ENCODE data around the gene PHB1. TPM values are rescaled to one million over a fixed set of nuclear protein-coding genes. Genes with fewer than 3 reads are reported as not detected.
A peak's percentile ranks its signal among the peaks of the same experiment; 100 is the strongest.

PHB1 gene
- total RNA-seq, 2 donors from 2014 or later = 134 to 301 TPM

GRCh38 chr17:49444384-49444783, 29.7 kb upstream of the PHB1 start:
- Mint-ChIP-seq H3K36me3 (no peaks in the 10 kb centered on the region), H3K9me3 (no peaks in the 10 kb centered on the region), H3K27ac (no peak overlapping the region)
- DNase-seq (ENCODE audit: low spot score in 2 of 2) (no peak), ATAC-seq (no peak)

- Mint-ChIP-seq H3K9me3 (no peaks in the 10 kb centered on the region), H3K27ac (no peak overlapping the region), H3K36me3 (no peaks in the 10 kb centered on the region)
- DNase-seq (ENCODE audit: low spot score in 2 of 2) (no peak), ATAC-seq (no peak)
These were observed 29.2 kb upstream of the PHB1 start for GRCh38 chr17:49443862-49444261.

GRCh38 chr17:49442041-49442440, 27.4 kb upstream of the PHB1 start:
- DNase-seq (ENCODE audit: low spot score in 2 of 2) (no peak), ATAC-seq (no peak)
- H3K36me3 Mint-ChIP-seq = no peaks in the 10 kb centered on the region
- H3K9me3 Mint-ChIP-seq = no peaks in the 10 kb centered on the region
- no peak overlapping the region for H3K27ac Mint-ChIP-seq

GRCh38 chr17:49441578-49441977, 26.9 kb upstream of the PHB1 start:
- Mint-ChIP-seq H3K27ac (no peak overlapping the region), H3K36me3 (no peaks in the 10 kb centered on the region), H3K9me3 (no peaks in the 10 kb centered on the region)
- ATAC-seq (no peak), DNase-seq (ENCODE audit: low spot score in 2 of 2) (no peak)

GRCh38 chr17:49440581-49440980, 25.9 kb upstream of the PHB1 start:
- DNase-seq (ENCODE audit: low spot score in 2 of 2) (no peak), ATAC-seq (no peak)
- Mint-ChIP-seq H3K27ac (no peak overlapping the region), H3K9me3 (no peaks in the 10 kb centered on the region), H3K36me3 (no peaks in the 10 kb centered on the region)

- no peaks in the 10 kb centered on the region for H3K9me3 Mint-ChIP-seq
- no peaks in the 10 kb centered on the region for H3K36me3 Mint-ChIP-seq
- DNase-seq (ENCODE audit: low spot score in 2 of 2) = no peak
These were observed 25.2 kb upstream of the PHB1 start for GRCh38 chr17:49439673-49440571.

GRCh38 chr17:49439305-49439672, 24.6 kb upstream of the PHB1 start:
- ATAC-seq (no peak), DNase-seq (ENCODE audit: low spot score in 2 of 2) (no peak)
- Mint-ChIP-seq H3K27ac (no peak overlapping the region), H3K36me3 (no peaks in the 10 kb centered on the region), H3K9me3 (no peaks in the 10 kb centered on the region)

More at GRCh38 chr17:49439673-49440571, 25.2 kb upstream of the PHB1 start:
- H3K27ac Mint-ChIP-seq = no peak overlapping the region
- ATAC-seq = no peak

GRCh38 chr17:49438436-49439278, 24.0 kb upstream of the PHB1 start:
- Mint-ChIP-seq H3K36me3 (no peaks in the 10 kb centered on the region), H3K27ac (no peak overlapping the region), H3K9me3 (no peaks in the 10 kb centered on the region)
- ATAC-seq = no peak
- no peak for DNase-seq (ENCODE audit: low spot score in 2 of 2)

GRCh38 chr17:49437696-49438435, 23.2 kb upstream of the PHB1 start:
- no peak for DNase-seq (ENCODE audit: low spot score in 2 of 2)
- H3K36me3 Mint-ChIP-seq = no peaks in the 10 kb centered on the region
- H3K27ac Mint-ChIP-seq = no peak overlapping the region
- ATAC-seq = no peak
- no peaks in the 10 kb centered on the region for H3K9me3 Mint-ChIP-seq

- Mint-ChIP-seq H3K36me3 (no peaks in the 10 kb centered on the region), H3K27ac (no peak overlapping the region), H3K9me3 (no peaks in the 10 kb centered on the region)
- no peak for DNase-seq (ENCODE audit: low spot score in 2 of 2)
- no peak for ATAC-seq
These were observed 21.5 kb upstream of the PHB1 start for GRCh38 chr17:49436174-49436573.

- no peaks in the 10 kb centered on the region for H3K9me3 Mint-ChIP-seq
- DNase-seq (ENCODE audit: low spot score in 2 of 2) (no peak), ATAC-seq (no peak)
- H3K27ac Mint-ChIP-seq = no peak overlapping the region
- no peaks in the 10 kb centered on the region for H3K36me3 Mint-ChIP-seq
These were observed 21.0 kb upstream of the PHB1 start for GRCh38 chr17:49435671-49436029.

GRCh38 chr17:49434821-49435670, 20.4 kb upstream of the PHB1 start:
- no peaks in the 10 kb centered on the region for H3K36me3 Mint-ChIP-seq
- peak in 1 of 2 donors; percentile 68 for DNase-seq (ENCODE audit: low spot score in 2 of 2)
- no peaks in the 10 kb centered on the region for H3K9me3 Mint-ChIP-seq
- ATAC-seq = peak; percentile 67
- H3K27ac Mint-ChIP-seq = no peak overlapping the region

- DNase-seq (ENCODE audit: low spot score in 2 of 2) (no peak), ATAC-seq (no peak)
- Mint-ChIP-seq H3K27ac (no peak overlapping the region), H3K36me3 (no peaks in the 10 kb centered on the region), H3K9me3 (no peaks in the 10 kb centered on the region)
These were observed 18.5 kb upstream of the PHB1 start for GRCh38 chr17:49433000-49433694.

GRCh38 chr17:49431743-49432142, 17.1 kb upstream of the PHB1 start:
- Mint-ChIP-seq H3K36me3 (no peaks in the 10 kb centered on the region), H3K27ac (no peak overlapping the region), H3K9me3 (no peaks in the 10 kb centered on the region)
- DNase-seq (ENCODE audit: low spot score in 2 of 2) (peak in 1 of 2 donors; percentile 48), ATAC-seq (no peak)

- Mint-ChIP-seq H3K9me3 (peaks cover 5 to 8% of the 10 kb centered on the region in 2 donors), H3K27ac (no peak overlapping the region), H3K36me3 (peaks cover 10 to 11% of the 10 kb centered on the region in 2 donors)
- DNase-seq (ENCODE audit: low spot score in 2 of 2) = no peak
- no peak for ATAC-seq
These were observed 10.3 kb upstream of the PHB1 start for GRCh38 chr17:49425004-49425286.
